ENCODE data around the gene CREB3L2.
"Not testable (repeated sequence)": the region's sequence is repeated elsewhere in the genome, so short reads cannot be mapped to it uniquely, and the experiment has no call there.

Gene CREB3L2

DNA sequence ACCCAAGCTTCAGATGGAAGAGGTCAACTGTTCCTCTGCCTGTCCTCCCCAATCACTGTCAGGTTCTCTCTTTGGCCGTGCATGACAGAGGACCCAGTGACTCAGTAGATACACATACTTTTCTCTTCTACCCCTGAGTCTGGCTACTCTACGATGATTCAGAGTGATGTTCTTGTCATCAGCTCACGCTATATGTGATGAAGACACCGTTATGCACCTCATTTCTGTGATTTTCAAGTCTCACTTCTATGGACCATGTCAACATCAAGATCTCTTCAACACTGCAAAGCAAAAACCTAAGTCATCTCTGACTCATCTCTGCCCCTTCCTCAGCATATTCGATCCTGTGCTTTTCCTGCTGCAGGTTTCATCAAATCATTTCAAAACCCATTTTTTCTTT, 78.5 kb downstream of the CREB3L2 start:
- TF ChIP-seq POLR2A (IDR thresholded peaks at IDR 0.05; ENCODE audit: low read depth, low read length) (no peak), TAF1 (IDR thresholded peaks at IDR 0.05; ENCODE audit: borderline replicate concordance, low read depth, low read length) (no peak), POLR2AphosphoS5 (IDR thresholded peaks at IDR 0.05; ENCODE audit: low read depth, low read length) (no peak)
- DNase-seq (ENCODE audit: insufficient read length) (no peak), FAIRE-seq (no peak)

- TF ChIP-seq TAF1 (IDR thresholded peaks at IDR 0.05; ENCODE audit: borderline replicate concordance, low read depth, low read length) (no peak), POLR2A (IDR thresholded peaks at IDR 0.05; ENCODE audit: low read depth, low read length) (no peak), POLR2AphosphoS5 (IDR thresholded peaks at IDR 0.05; ENCODE audit: low read depth, low read length) (no peak)
- no peak for DNase-seq (ENCODE audit: insufficient read length)
- FAIRE-seq = no peak
These were observed 81.1 kb downstream of the CREB3L2 start for GRCh38 chr7:137920637-137921399.

DNA sequence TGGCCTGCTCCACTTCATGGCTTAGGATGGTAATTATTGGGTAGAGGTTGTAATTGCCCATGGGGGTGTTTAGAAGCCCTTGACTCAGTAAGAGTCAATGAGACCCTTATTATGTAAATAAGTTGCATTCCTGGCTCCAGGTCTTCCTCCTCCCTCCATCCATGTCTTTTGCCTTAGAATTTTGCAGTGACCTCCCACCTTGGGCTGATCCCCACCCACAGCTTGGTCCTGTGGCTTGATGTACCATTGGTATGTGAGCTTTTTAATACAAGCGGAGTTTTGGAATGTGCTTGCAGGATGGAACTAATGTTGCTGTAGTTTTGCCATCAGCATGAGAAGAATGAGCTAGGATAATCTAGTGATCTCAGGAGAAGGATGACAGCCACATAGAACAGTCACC, 81.9 kb downstream of the CREB3L2 start:
- DNase-seq (ENCODE audit: insufficient read length) = no peak
- no peak for FAIRE-seq
- no peak for TF ChIP-seq POLR2AphosphoS5 (IDR thresholded peaks at IDR 0.05; ENCODE audit: low read depth, low read length)
- TF ChIP-seq TAF1 (IDR thresholded peaks at IDR 0.05; ENCODE audit: borderline replicate concordance, low read depth, low read length) = no peak

GRCh38 chr7:137916980-137917645, 84.8 kb downstream of the CREB3L2 start:
- TF ChIP-seq POLR2AphosphoS5 (IDR thresholded peaks at IDR 0.05; ENCODE audit: low read depth, low read length) (no peak), TAF1 (IDR thresholded peaks at IDR 0.05; ENCODE audit: borderline replicate concordance, low read depth, low read length) (no peak), POLR2A (IDR thresholded peaks at IDR 0.05; ENCODE audit: low read depth, low read length) (no peak)
- FAIRE-seq (no peak), DNase-seq (ENCODE audit: insufficient read length) (no peak)

DNA sequence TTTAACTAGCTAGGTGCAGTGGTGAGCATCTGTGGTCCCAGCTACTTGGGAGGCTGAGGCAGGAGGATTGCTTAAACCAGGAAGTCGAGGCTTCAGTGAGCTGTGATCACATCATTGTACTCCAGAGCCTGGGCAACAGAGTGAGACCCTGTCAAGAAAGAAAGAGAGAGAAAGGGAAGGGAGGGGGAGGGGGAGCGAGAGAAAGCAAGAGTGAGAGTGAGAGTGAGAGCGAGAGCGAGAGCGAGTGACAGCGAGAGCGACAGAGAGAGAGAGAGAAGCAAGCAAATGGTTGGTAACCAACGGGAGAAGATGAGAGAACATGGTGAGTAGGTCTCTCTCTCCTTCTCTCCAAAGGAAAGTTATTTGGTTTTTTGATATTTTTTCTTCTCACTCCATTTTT, 85.3 kb downstream of the CREB3L2 start:
- DNase-seq (ENCODE audit: insufficient read length) (no peak), FAIRE-seq (no peak)
- TF ChIP-seq TAF1 (IDR thresholded peaks at IDR 0.05; ENCODE audit: borderline replicate concordance, low read depth, low read length) = no peak
- TF ChIP-seq POLR2A (IDR thresholded peaks at IDR 0.05; ENCODE audit: low read depth, low read length) = no peak
- TF ChIP-seq POLR2AphosphoS5 (IDR thresholded peaks at IDR 0.05; ENCODE audit: low read depth, low read length) = no peak

DNA sequence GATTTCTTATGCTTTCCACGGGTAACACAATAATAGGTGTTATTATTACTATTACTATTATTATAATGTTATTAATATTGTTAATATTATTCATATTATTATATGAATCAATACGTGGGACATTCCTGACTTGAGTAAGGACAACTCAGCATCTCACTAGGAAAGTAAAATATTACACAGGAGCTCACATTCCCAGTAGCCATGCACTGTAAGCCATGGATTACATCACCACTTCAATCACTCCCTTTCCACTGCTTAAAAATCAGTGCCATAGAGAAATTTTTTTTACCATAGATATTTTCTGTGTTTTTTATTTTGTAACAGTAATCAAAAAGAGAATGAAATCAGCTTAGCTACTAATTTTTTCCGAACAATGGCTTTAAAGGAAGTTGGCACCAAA, 86.6 kb downstream of the CREB3L2 start:
- TF ChIP-seq TAF1 (IDR thresholded peaks at IDR 0.05; ENCODE audit: borderline replicate concordance, low read depth, low read length) (no peak), POLR2AphosphoS5 (IDR thresholded peaks at IDR 0.05; ENCODE audit: low read depth, low read length) (no peak), POLR2A (IDR thresholded peaks at IDR 0.05; ENCODE audit: low read depth, low read length) (no peak)
- no peak for DNase-seq (ENCODE audit: insufficient read length)
- FAIRE-seq = no peak

DNA sequence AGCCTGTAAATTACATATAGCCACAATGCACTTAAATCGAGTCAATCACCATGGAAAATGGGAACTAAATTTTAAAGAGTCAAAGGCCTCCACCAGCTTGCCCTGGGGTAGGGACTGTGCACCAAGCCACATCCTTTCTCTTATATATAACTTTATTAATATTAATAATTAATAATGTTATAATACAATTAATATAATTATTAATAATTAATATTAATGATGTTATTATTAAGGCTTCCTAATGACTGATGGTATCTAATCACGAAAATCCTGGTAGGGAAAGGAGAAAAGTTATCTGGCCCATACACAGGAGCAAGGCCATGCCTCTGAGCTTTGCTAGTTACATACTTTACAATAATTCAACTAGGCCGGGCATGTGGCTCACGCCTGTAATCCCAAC, 87.9 kb downstream of the CREB3L2 start:
- DNase-seq (ENCODE audit: insufficient read length) = no peak
- no peak for FAIRE-seq
- TF ChIP-seq TAF1 (IDR thresholded peaks at IDR 0.05; ENCODE audit: borderline replicate concordance, low read depth, low read length) (no peak), POLR2A (IDR thresholded peaks at IDR 0.05; ENCODE audit: low read depth, low read length) (no peak), POLR2AphosphoS5 (IDR thresholded peaks at IDR 0.05; ENCODE audit: low read depth, low read length) (no peak)

GRCh38 chr7:137909042-137909441, 92.8 kb downstream of the CREB3L2 start:
- no peak for TF ChIP-seq POLR2AphosphoS5 (IDR thresholded peaks at IDR 0.05; ENCODE audit: low read depth, low read length)
- no peak for TF ChIP-seq TAF1 (IDR thresholded peaks at IDR 0.05; ENCODE audit: borderline replicate concordance, low read depth, low read length)
- TF ChIP-seq POLR2A (IDR thresholded peaks at IDR 0.05; ENCODE audit: low read depth, low read length) = no peak
- FAIRE-seq = no peak
- DNase-seq (ENCODE audit: insufficient read length) = no peak

GRCh38 chr7:137908106-137908505, 93.8 kb downstream of the CREB3L2 start:
- TF ChIP-seq POLR2A (IDR thresholded peaks at IDR 0.05; ENCODE audit: low read depth, low read length) = no peak
- TF ChIP-seq POLR2AphosphoS5 (IDR thresholded peaks at IDR 0.05; ENCODE audit: low read depth, low read length) = no peak
- no peak for TF ChIP-seq TAF1 (IDR thresholded peaks at IDR 0.05; ENCODE audit: borderline replicate concordance, low read depth, low read length)
- FAIRE-seq (no peak), DNase-seq (ENCODE audit: insufficient read length) (no peak)

GRCh38 chr7:137906636-137907035, 95.2 kb downstream of the CREB3L2 start:
- DNase-seq (ENCODE audit: insufficient read length); FAIRE-seq: not testable (repeated sequence)

DNA sequence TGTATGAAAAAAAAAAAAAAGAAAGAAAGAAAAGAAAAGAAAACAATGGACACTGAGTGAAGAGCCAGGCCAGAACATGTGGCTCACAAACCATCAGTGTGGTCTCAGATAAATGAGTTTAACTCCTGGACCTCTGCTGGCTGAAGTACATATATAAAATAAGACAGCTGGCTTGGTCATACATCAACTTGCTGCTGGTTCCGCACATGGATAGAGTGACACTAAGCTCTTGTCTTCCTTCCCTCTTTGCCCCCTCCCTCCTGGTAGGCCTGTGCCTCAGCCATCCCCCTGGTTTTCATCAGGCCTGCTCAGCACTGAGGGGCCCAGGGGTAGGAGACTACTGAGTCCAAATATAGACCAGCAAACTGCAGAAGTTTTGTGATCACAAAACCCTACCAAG, 97.1 kb downstream of the CREB3L2 start:
- DNase-seq (ENCODE audit: insufficient read length) (no peak), FAIRE-seq (no peak)
- TF ChIP-seq TAF1 (IDR thresholded peaks at IDR 0.05; ENCODE audit: borderline replicate concordance, low read depth, low read length) (no peak), POLR2A (IDR thresholded peaks at IDR 0.05; ENCODE audit: low read depth, low read length) (no peak), POLR2AphosphoS5 (IDR thresholded peaks at IDR 0.05; ENCODE audit: low read depth, low read length) (no peak)

Data from GM12892 (cell line).